DMS 273 (cell line): ENCODE data around the gene RXRA.
"Not testable (repeated sequence)": the region's sequence is repeated elsewhere in the genome, so short reads cannot be mapped to it uniquely, and the experiment has no call there.

Experiments used
- DNase-seq: peaks from one replicate; lab custom pipeline; 2025; ENCODE audit not compliant: unreplicated experiment; lab: John Stamatoyannopoulos, UW

RXRA gene

GRCh38 chr9:134307674-134308638 lies 18.3 kb upstream of the RXRA start:
- DNase-seq, result no peak

- DNase-seq, result not testable (repeated sequence)
Observed at GRCh38 chr9:134308639-134309220, 17.5 kb upstream of the RXRA start.

GRCh38 chr9:134313470-134313869 lies 12.8 kb upstream of the RXRA start:
- DNase-seq, result no peak

GRCh38 chr9:134314039-134314949 lies 12.0 kb upstream of the RXRA start:
- DNase-seq, result no peak

- DNase-seq, result no peak
Observed at GRCh38 chr9:134314950-134315715, 11.1 kb upstream of the RXRA start.

GRCh38 chr9:134315716-134316448 lies 10.4 kb upstream of the RXRA start:
- no peak for DNase-seq

- no peak for DNase-seq
Observed at GRCh38 chr9:134316449-134317160, 9.7 kb upstream of the RXRA start.

- no peak for DNase-seq
Observed at GRCh38 chr9:134317400-134317789, 8.9 kb upstream of the RXRA start.

GRCh38 chr9:134317790-134318414 lies 8.4 kb upstream of the RXRA start:
- DNase-seq, result no peak

- DNase-seq, result no peak
Observed at GRCh38 chr9:134318481-134318891, 7.8 kb upstream of the RXRA start.

- DNase-seq, result no peak
Observed at GRCh38 chr9:134318941-134319305, 7.3 kb upstream of the RXRA start.

- no peak for DNase-seq
Observed at GRCh38 chr9:134319306-134320125, 6.7 kb upstream of the RXRA start.

- DNase-seq, result no peak
Observed at GRCh38 chr9:134320126-134320867, 6.0 kb upstream of the RXRA start.

- no peak for DNase-seq
Observed at GRCh38 chr9:134320868-134321471, 5.3 kb upstream of the RXRA start.

GRCh38 chr9:134321531-134321930 lies 4.7 kb upstream of the RXRA start:
- DNase-seq, result no peak

GRCh38 chr9:134321946-134322741 lies 4.1 kb upstream of the RXRA start:
- no peak for DNase-seq
